Neural cell (in vitro differentiated cells): ENCODE measurements around the gene SEC31A. TPM values are rescaled to one million over a fixed set of nuclear protein-coding genes. Genes with fewer than 3 reads are reported as not detected.

Source experiments
- H2AFZ ChIP-seq: fragments of 200-600, 300-800 bp; sonication (generic), shearing (Covaris generic); 2 replicates; pipeline ENCODE4 v1.6.0; 2014; ENCODE audit warnings: low read depth, mild to moderate bottlenecking, antibody characterized with exemption, low read length, moderate library complexity
- H3F3A ChIP-seq: fragments of 200-600 bp; shearing (Covaris generic); 2 replicates; pipeline ENCODE4 v1.6.1; 2016; ENCODE audit warnings: mild to moderate bottlenecking, moderate library complexity, mixed read lengths, antibody characterized with exemption, low read length; ENCODE audit not compliant: insufficient read depth, poor library complexity, severe bottlenecking
- H3K27ac ChIP-seq: fragments of 200-600, 300-800 bp; sonication (generic), shearing (Covaris generic); 2 replicates; pipeline ENCODE4 v1.5.1; 2014; ENCODE audit warnings: mild to moderate bottlenecking, low read length, moderate library complexity
- H3K27me3 ChIP-seq: fragments of 300-800, 200-600 bp; sonication (generic), shearing (Covaris generic); 2 replicates; pipeline ENCODE4 v1.6.0; 2014; ENCODE audit warnings: mild to moderate bottlenecking, low read depth, low read length, moderate library complexity; ENCODE audit not compliant: insufficient read depth
- H3K36me3 ChIP-seq: fragments of 300-800, 200-600 bp; sonication (generic), shearing (Covaris generic); 2 replicates; pipeline ENCODE4 v1.5.1; 2014; ENCODE audit warnings: mild to moderate bottlenecking, antibody characterized with exemption, low read length, moderate library complexity; ENCODE audit not compliant: insufficient read depth
- H3K4me2 ChIP-seq: fragments of 300-800, 200-600 bp; sonication (generic), shearing (Covaris generic); 2 replicates; pipeline ENCODE4 v1.6.0; 2014; ENCODE audit warnings: mild to moderate bottlenecking, low read length
- H3K4me3 ChIP-seq: fragments of 300-800, 200-600 bp; sonication (generic), shearing (Covaris generic); 2 replicates; pipeline ENCODE4 v1.5.1; 2014; ENCODE audit warnings: mild to moderate bottlenecking, low read length, moderate library complexity
- H3K79me2 ChIP-seq: fragments of 200-600 bp; shearing (Covaris generic); replicated peaks from 2 replicates; pipeline ENCODE4 v1.6.0; 2014; ENCODE audit warnings: mild to moderate bottlenecking, low read length, moderate library complexity; ENCODE audit not compliant: insufficient read depth
- H3K9ac ChIP-seq: fragments of 300-800, 200-600 bp; sonication (generic), shearing (Covaris generic); 2 replicates; pipeline ENCODE4 v1.6.1; 2016; ENCODE audit warnings: mild to moderate bottlenecking, low read length, mixed read lengths
- H3K9me2 ChIP-seq: fragments of 200-600 bp; shearing (Covaris generic); 2 replicates; pipeline ENCODE4 v1.6.1; 2016; ENCODE audit warnings: mild to moderate bottlenecking, low read length, mixed read lengths; ENCODE audit not compliant: insufficient read depth
- H3K9me3 ChIP-seq: fragments of 200-600, 300-800 bp; sonication (generic), shearing (Covaris generic); 2 replicates; pipeline ENCODE4 v1.6.1; 2016; ENCODE audit warnings: mild to moderate bottlenecking, mixed run types, low read length, moderate library complexity, mixed read lengths
- H4K20me1 ChIP-seq: fragments of 200-600 bp; shearing (Covaris generic); 2 replicates; pipeline ENCODE4 v1.6.1; 2016; ENCODE audit warnings: mild to moderate bottlenecking, mixed run types; ENCODE audit not compliant: insufficient read depth
- CTCF ChIP-seq: fragments of 450-650 bp; IDR thresholded peaks from 2 replicates; pipeline ENCODE4 v1.5.1; 2014; ENCODE audit warnings: antibody characterized with exemption, mild to moderate bottlenecking, moderate library complexity; ENCODE audit not compliant: poor library complexity, severe bottlenecking
- EP300 ChIP-seq: fragments of 450-650 bp; conservative IDR thresholded peaks from 2 replicates; pipeline ENCODE4 v1.6.1; 2014; ENCODE audit warnings: antibody characterized with exemption, mild to moderate bottlenecking, moderate library complexity; ENCODE audit not compliant: poor library complexity, severe bottlenecking
- EZH2 ChIP-seq: fragments of 200-600, 300-800 bp; shearing (Covaris generic), sonication (generic); IDR thresholded peaks from 2 replicates; pipeline ENCODE4 v1.6.1; 2014; ENCODE audit warnings: antibody characterized with exemption, low read length, borderline replicate concordance, mild to moderate bottlenecking; ENCODE audit not compliant: insufficient read depth, poor library complexity, severe bottlenecking
- MXI1 ChIP-seq: fragments of 450-650 bp; conservative IDR thresholded peaks from 2 replicates; pipeline ENCODE4 v1.6.1; 2014; ENCODE audit warnings: antibody characterized with exemption, mild to moderate bottlenecking; ENCODE audit not compliant: poor library complexity, severe bottlenecking
- POLR2AphosphoS5 ChIP-seq: IDR thresholded peaks from 2 replicates; pipeline ENCODE4 v1.6.1; 2012
- RAD21 ChIP-seq: fragments of 450-650 bp; conservative IDR thresholded peaks from 2 replicates; pipeline ENCODE4 v1.6.1; 2014; ENCODE audit warnings: antibody characterized with exemption, mild to moderate bottlenecking, moderate library complexity
- REST ChIP-seq: IDR thresholded peaks from 2 replicates; pipeline ENCODE4 v1.6.1; 2012; ENCODE audit warnings: borderline replicate concordance
- SMC3 ChIP-seq: fragments of 450-650 bp; conservative IDR thresholded peaks from 2 replicates; pipeline ENCODE4 v1.6.1; 2014; ENCODE audit warnings: antibody characterized with exemption, mild to moderate bottlenecking, moderate library complexity; ENCODE audit not compliant: poor library complexity
- TAF1 ChIP-seq: IDR thresholded peaks from 2 replicates; pipeline ENCODE4 v1.6.1; 2012; ENCODE audit warnings: low read depth
- polyA plus RNA-seq: library from polyadenylated mRNA; depleted of rRNA; stranded (reverse); fragments of >200 nt; gene quantifications from 2 replicates; pipeline ENCODE4 v1.2.3, GENCODE V29; 2014

SEC31A gene
- polyA plus RNA-seq, 1 donor from 2014 or later: 139 TPM

GRCh38 chr4:82934441-82934840, 43.5 kb upstream of the SEC31A start:
- Histone ChIP-seq H3K79me2 (no peaks in the 10 kb centered on the region), H3F3A (no peaks in the 10 kb centered on the region), H4K20me1 (no peaks in the 10 kb centered on the region), H3K4me3 (no peak overlapping the region), H3K27me3 (no peaks in the 10 kb centered on the region), H3K4me2 (no peak overlapping the region), H3K9me3 (no peaks in the 10 kb centered on the region), H3K27ac (no peak overlapping the region), H3K9ac (no peak overlapping the region), H3K36me3 (peaks cover 13% of the 10 kb centered on the region), H3K9me2 (no peaks in the 10 kb centered on the region), H2AFZ (no peak overlapping the region)
- TF ChIP-seq MXI1 (no peak), RAD21 (no peak), POLR2AphosphoS5 (no peak), TAF1 (no peak), SMC3 (no peak)

GRCh38 chr4:82930848-82931755, 40.1 kb upstream of the SEC31A start:
- no peak overlapping the region for H3K4me2 ChIP-seq
- no peaks in the 10 kb centered on the region for H3K9me2 ChIP-seq
- H3K27ac ChIP-seq: no peak overlapping the region
- no peaks in the 10 kb centered on the region for H4K20me1 ChIP-seq
- no peak overlapping the region for H3K4me3 ChIP-seq
- no peak overlapping the region for H2AFZ ChIP-seq
- no peak for TF ChIP-seq EP300
- no peak for TF ChIP-seq MXI1
- no peak for TF ChIP-seq CTCF
- no peak for TF ChIP-seq EZH2
- no peak for TF ChIP-seq TAF1
- no peak for TF ChIP-seq REST
- no peak for TF ChIP-seq RAD21
- no peak for TF ChIP-seq POLR2AphosphoS5
- peaks cover 3% of the 10 kb centered on the region for H3K36me3 ChIP-seq
- H3F3A ChIP-seq: no peaks in the 10 kb centered on the region
- H3K9me3 ChIP-seq: no peaks in the 10 kb centered on the region
- H3K9ac ChIP-seq: no peak overlapping the region
- no peaks in the 10 kb centered on the region for H3K27me3 ChIP-seq
- H3K79me2 ChIP-seq: no peaks in the 10 kb centered on the region
